Vagina (tissue), 2 donors: ENCODE data around the gene C11orf65.

Experiments
- POLR2A ChIP-seq, 2 donors: fragments of 450-650 bp; IDR thresholded peaks; one replicate each; pipeline ENCODE4 v1.6.1; 2017; ENCODE audit warnings: antibody characterized with exemption in 2 of 2, mild to moderate bottlenecking in 2 of 2, moderate library complexity in 2 of 2
- POLR2AphosphoS5 ChIP-seq, 2 donors: sonication (generic); formaldehyde crosslinking; IDR thresholded peaks; one replicate each; pipeline ENCODE4 v1.9.0; 2017; ENCODE audit warnings: antibody characterized with exemption in 2 of 2, mild to moderate bottlenecking in 2 of 2, low read depth in 1 of 2; ENCODE audit not compliant: insufficient read depth in 1 of 2
- TF ChIP-seq, protein P1 (sequence below), 3 experiments: fragments of 450-650 bp in 2 of 3; fragments of 200-600 bp in 1 of 3; sonication (generic) in 1 of 3; IDR thresholded peaks; one replicate each; pipeline ENCODE4 v1.5.1; 2017 to 2019; ENCODE audit warnings: antibody characterized with exemption in 3 of 3, mild to moderate bottlenecking in 2 of 3, moderate library complexity in 2 of 3

DNA sequence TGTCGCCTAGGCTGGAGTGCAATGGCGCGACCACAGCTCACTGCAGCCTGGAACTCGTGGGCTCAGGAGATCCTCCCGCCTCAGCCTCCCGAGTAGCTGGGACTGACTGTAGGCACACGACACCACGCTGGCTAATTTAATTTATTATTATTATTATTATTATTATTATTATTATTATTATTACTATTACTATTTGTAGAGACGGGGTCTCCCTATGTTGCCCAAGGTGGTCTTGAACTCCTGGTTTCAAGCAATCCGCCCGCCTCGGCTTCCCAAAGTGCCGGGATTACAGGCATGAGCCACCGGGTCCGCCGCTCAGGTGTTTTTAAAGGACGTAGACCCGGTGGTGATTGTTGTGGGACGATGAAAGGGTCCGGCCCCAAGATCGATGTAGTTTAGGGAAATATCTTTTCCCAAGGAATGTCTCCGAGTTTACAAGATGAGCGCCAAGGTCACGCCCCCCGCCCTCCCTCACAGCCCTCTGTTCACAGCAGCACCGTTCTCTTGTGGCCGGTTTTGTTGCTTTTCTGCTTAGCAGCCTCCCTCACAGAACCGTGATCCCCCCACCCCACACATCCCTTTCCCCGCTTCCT is 31.6 kb upstream of the C11orf65 start:
- TF ChIP-seq POLR2AphosphoS5 (IDR thresholded peaks at IDR 0.05; ENCODE audit: insufficient read depth in 1 of 2, low read depth in 1 of 2) (no peak), POLR2A (IDR thresholded peaks at IDR 0.05) (no peak)
- TF ChIP-seq, protein P1, sequence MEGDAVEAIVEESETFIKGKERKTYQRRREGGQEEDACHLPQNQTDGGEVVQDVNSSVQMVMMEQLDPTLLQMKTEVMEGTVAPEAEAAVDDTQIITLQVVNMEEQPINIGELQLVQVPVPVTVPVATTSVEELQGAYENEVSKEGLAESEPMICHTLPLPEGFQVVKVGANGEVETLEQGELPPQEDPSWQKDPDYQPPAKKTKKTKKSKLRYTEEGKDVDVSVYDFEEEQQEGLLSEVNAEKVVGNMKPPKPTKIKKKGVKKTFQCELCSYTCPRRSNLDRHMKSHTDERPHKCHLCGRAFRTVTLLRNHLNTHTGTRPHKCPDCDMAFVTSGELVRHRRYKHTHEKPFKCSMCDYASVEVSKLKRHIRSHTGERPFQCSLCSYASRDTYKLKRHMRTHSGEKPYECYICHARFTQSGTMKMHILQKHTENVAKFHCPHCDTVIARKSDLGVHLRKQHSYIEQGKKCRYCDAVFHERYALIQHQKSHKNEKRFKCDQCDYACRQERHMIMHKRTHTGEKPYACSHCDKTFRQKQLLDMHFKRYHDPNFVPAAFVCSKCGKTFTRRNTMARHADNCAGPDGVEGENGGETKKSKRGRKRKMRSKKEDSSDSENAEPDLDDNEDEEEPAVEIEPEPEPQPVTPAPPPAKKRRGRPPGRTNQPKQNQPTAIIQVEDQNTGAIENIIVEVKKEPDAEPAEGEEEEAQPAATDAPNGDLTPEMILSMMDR (IDR thresholded peaks at IDR 0.05), result no peak
